Measurements from ENCODE around the gene NHEJ1.

The NHEJ1 gene

GRCh38 chr2:219084791-219085190 lies 75.8 kb downstream of the NHEJ1 start:
- no peak for DNase-seq

- DNase-seq = no peak
These were observed 78.2 kb downstream of the NHEJ1 start for GRCh38 chr2:219082332-219082958.

GRCh38 chr2:219081701-219082331 lies 78.8 kb downstream of the NHEJ1 start:
- DNase-seq = no peak

GRCh38 chr2:219081096-219081495 lies 79.5 kb downstream of the NHEJ1 start:
- no peak for DNase-seq

- no peak for DNase-seq
These were observed 81.2 kb downstream of the NHEJ1 start for GRCh38 chr2:219079417-219079816.

GRCh38 chr2:219078951-219079350 lies 81.7 kb downstream of the NHEJ1 start:
- no peak for DNase-seq

GRCh38 chr2:219078126-219078525 lies 82.5 kb downstream of the NHEJ1 start:
- DNase-seq = no peak

- DNase-seq = no peak
These were observed 84.4 kb downstream of the NHEJ1 start for GRCh38 chr2:219076253-219076652.

GRCh38 chr2:219073413-219074129 lies 87.0 kb downstream of the NHEJ1 start:
- peak in 1 of 2 donors; percentile 16 for DNase-seq

- DNase-seq = no peak
These were observed 87.8 kb downstream of the NHEJ1 start for GRCh38 chr2:219072741-219073250.

GRCh38 chr2:219071131-219071816 lies 89.3 kb downstream of the NHEJ1 start:
- no peak for DNase-seq

GRCh38 chr2:219065484-219065883 lies 95.1 kb downstream of the NHEJ1 start:
- DNase-seq = no peak

GRCh38 chr2:219062081-219062480 lies 98.5 kb downstream of the NHEJ1 start:
- DNase-seq = no peak

- peak in 1 of 2 donors; percentile 21 for DNase-seq
These were observed 99.5 kb downstream of the NHEJ1 start, which contains the start of gene IHH for GRCh38 chr2:219060821-219061791. Gene IHH (minus strand): TSS chr2:219060921. CDS start chr2:219060467, 454 bp downstream.

GRCh38 chr2:219059725-219060682 lies 100.6 kb downstream of the NHEJ1 start:
- peak in 1 of 2 donors; percentile 15 for DNase-seq

GRCh38 chr2:219059375-219059724 lies 101.3 kb downstream of the NHEJ1 start:
- DNase-seq = no peak

GRCh38 chr2:219058541-219059374 lies 101.9 kb downstream of the NHEJ1 start:
- DNase-seq = peak in 1 of 2 donors; percentile 9

- DNase-seq = peak; percentile 80 to 86
These were observed 102.7 kb downstream of the NHEJ1 start for GRCh38 chr2:219057709-219058540.

All from stimulated activated CD4-positive, alpha-beta T cell treated with anti-CD3 and anti-CD28 coated beads, Interleukin-2, amount 100 ng/mL, for 24 hours (primary cell).